ENCODE data around the gene BICD2. TPM values are rescaled to one million over a fixed set of nuclear protein-coding genes. Genes with fewer than 3 reads are reported as not detected.

Gene BICD2
- total and polyA plus RNA-seq, 9 of the 15 experiments (the other 6 are each of a cell fraction or from before 2014, with no cell fraction given): 3.6 to 23.4 (median 11.8) TPM

- TF ChIP-seq STAT5B (CRISPR knock-in tag; IDR thresholded peaks at IDR 0.05) (no peak), ZMIZ1 (IDR thresholded peaks at IDR 0.05; ENCODE audit: low read depth in 2 of 2, low read length in 2 of 2) (no peak), FOXM1 (IDR thresholded peaks at IDR 0.05; ENCODE audit: low read depth) (no peak), FOXM1 (CRISPR knock-in tag; IDR thresholded peaks at IDR 0.05; ENCODE audit: low read depth) (peak; percentile 93; the same call in 1 of the 2 replicates), CBX3 (IDR thresholded peaks at IDR 0.05; ENCODE audit: borderline replicate concordance in 1 of 2, low read length in 2 of 2) (no peak; a peak in 1 of 3 replicates), ZNF644 (tag; IDR thresholded peaks at IDR 0.05; ENCODE audit: low read depth) (no peak), ATF4 (CRISPR knock-in tag; IDR thresholded peaks at IDR 0.05) (peak; percentile 49; the same call in 1 of the 2 replicates), ZNF586 (CRISPR knock-in tag; conservative IDR thresholded peaks at IDR 0.05) (no peak), TCF3 (CRISPR knock-in tag; IDR thresholded peaks at IDR 0.05) (peak; percentile 33; the same call in 1 of the 2 replicates), MCM3 (IDR thresholded peaks at IDR 0.05) (no peak), SAP30 (IDR thresholded peaks at IDR 0.05; ENCODE audit: borderline replicate concordance, insufficient read depth, low read depth, low read length, poor library complexity, severe bottlenecking) (peak; percentile 85), ZNF239 (CRISPR knock-in tag; IDR thresholded peaks at IDR 0.05) (no peak), ZNF511 (CRISPR knock-in tag; IDR thresholded peaks at IDR 0.05) (peak; percentile 91), USF2 (CRISPR knock-in tag; IDR thresholded peaks at IDR 0.05) (no peak), HNRNPL (IDR thresholded peaks at IDR 0.05; ENCODE audit: low read depth, low read length) (peak; percentile 65; the same call in 1 of the 2 replicates), KAT7 (CRISPR knock-in tag; IDR thresholded peaks at IDR 0.05; ENCODE audit: borderline replicate concordance) (peak; percentile 31; the same call in 1 of the 2 replicates), ZNF431 (CRISPR knock-in tag; IDR thresholded peaks at IDR 0.05) (no peak), NFE2 (IDR thresholded peaks at IDR 0.05; ENCODE audit: low read depth) (no peak), FIP1L1 (IDR thresholded peaks at IDR 0.05; ENCODE audit: low read depth, low read length, poor library complexity, severe bottlenecking) (peak; percentile 87), ZNF444 (CRISPR knock-in tag; IDR thresholded peaks at IDR 0.05) (no peak), HDAC1 (IDR thresholded peaks at IDR 0.05) (peak in 1 of 2 experiments; percentile 91; a peak in 2 of 4 replicates)
These were observed 629 bp upstream of the BICD2 start (continued) for GRCh38 chr9:92764988-92765936.
